Endothelial cell of hepatic sinusoid (primary cell): ENCODE results near the gene CD207.
"Not testable (repeated sequence)": the region's sequence is repeated elsewhere in the genome, so short reads cannot be mapped to it uniquely, and the experiment has no call there.

ENCODE experiments used
- in situ Hi-C: cut with HindIII; loops from 2 replicates; pipeline ENCODE4 v1.10.0; 2017; ENCODE audit warnings: low sequenced_read_pairs

Gene CD207

GRCh38 chr2:70829916-70830315 lies 5.7 kb downstream of the CD207 start:
- in situ Hi-C loops = no loop called here

GRCh38 chr2:70828914-70829824 lies 6.4 kb downstream of the CD207 start:
- in situ Hi-C loops = no loop called here

- in situ Hi-C loops = no loop called here
These were observed 7.5 kb downstream of the CD207 start for GRCh38 chr2:70828115-70828514.

GRCh38 chr2:70827388-70827787 lies 8.2 kb downstream of the CD207 start:
- in situ Hi-C loops = no loop called here

- in situ Hi-C loops = no loop called here
These were observed 8.8 kb downstream of the CD207 start for GRCh38 chr2:70826696-70827350.

GRCh38 chr2:70823249-70823648 lies 12.4 kb downstream of the CD207 start:
- in situ Hi-C loops = no loop called here

- in situ Hi-C loops = no loop called here
These were observed 12.8 kb downstream of the CD207 start for GRCh38 chr2:70822843-70823242.

- in situ Hi-C loops = no loop called here
These were observed 15.1 kb downstream of the CD207 start, which contains the start of gene CLEC4F for GRCh38 chr2:70820499-70820898. TSS of gene CLEC4F (minus strand) at chr2:70820599. CDS start at chr2:70820523, 76 bp downstream.

GRCh38 chr2:70817284-70817954 lies 18.2 kb downstream of the CD207 start:
- in situ Hi-C loops = no loop called here

GRCh38 chr2:70816726-70817125 lies 18.9 kb downstream of the CD207 start:
- in situ Hi-C loops = no loop called here

- in situ Hi-C loops = no loop called here
These were observed 26.3 kb downstream of the CD207 start for GRCh38 chr2:70808983-70809958.

GRCh38 chr2:70807828-70808118 lies 27.8 kb downstream of the CD207 start:
- in situ Hi-C loops = no loop called here

- in situ Hi-C loops = no loop called here
These were observed 28.4 kb downstream of the CD207 start for GRCh38 chr2:70807102-70807827.

GRCh38 chr2:70806620-70807019 lies 29.0 kb downstream of the CD207 start:
- in situ Hi-C loops = no loop called here

GRCh38 chr2:70806013-70806412 lies 29.6 kb downstream of the CD207 start:
- in situ Hi-C loops = no loop called here

- in situ Hi-C loops = no loop called here
These were observed 33.9 kb downstream of the CD207 start for GRCh38 chr2:70801607-70802263.

- in situ Hi-C loops = no loop called here
These were observed 35.9 kb downstream of the CD207 start for GRCh38 chr2:70799706-70800105.

- in situ Hi-C loops = not testable (repeated sequence)
These were observed 37.6 kb downstream of the CD207 start for GRCh38 chr2:70797996-70798395.

GRCh38 chr2:70797506-70797905 lies 38.1 kb downstream of the CD207 start:
- in situ Hi-C loops = no loop called here
